Measurements from ENCODE around the gene PEX14.

Gene PEX14

DNA sequence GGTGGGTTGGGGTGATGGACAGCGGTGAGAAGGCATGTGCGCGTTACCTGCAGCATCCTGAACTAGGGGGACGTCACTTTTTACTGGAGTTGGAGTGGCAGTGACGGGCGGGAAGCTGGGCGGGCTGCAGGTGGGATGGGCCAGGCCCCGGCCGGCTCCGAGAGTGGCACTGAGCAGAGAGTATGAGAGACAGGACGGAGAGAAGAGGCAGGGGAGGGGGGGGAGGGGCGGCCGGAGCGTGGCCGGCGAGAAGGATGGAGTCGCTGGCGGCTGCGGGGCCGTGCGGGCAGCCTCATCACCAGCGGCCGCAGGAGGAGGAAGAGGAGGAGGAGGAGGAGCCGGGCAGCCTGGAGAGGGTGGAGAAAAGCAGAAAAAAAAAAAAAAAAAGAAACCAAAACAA, 167.2 kb downstream of the PEX14 start:
- in situ Hi-C loops (cut with HindIII; ENCODE audit: low sequenced_read_pairs), result no loop called here
- TF ChIP-seq, protein P1, sequence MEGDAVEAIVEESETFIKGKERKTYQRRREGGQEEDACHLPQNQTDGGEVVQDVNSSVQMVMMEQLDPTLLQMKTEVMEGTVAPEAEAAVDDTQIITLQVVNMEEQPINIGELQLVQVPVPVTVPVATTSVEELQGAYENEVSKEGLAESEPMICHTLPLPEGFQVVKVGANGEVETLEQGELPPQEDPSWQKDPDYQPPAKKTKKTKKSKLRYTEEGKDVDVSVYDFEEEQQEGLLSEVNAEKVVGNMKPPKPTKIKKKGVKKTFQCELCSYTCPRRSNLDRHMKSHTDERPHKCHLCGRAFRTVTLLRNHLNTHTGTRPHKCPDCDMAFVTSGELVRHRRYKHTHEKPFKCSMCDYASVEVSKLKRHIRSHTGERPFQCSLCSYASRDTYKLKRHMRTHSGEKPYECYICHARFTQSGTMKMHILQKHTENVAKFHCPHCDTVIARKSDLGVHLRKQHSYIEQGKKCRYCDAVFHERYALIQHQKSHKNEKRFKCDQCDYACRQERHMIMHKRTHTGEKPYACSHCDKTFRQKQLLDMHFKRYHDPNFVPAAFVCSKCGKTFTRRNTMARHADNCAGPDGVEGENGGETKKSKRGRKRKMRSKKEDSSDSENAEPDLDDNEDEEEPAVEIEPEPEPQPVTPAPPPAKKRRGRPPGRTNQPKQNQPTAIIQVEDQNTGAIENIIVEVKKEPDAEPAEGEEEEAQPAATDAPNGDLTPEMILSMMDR (IDR thresholded peaks at IDR 0.05; ENCODE audit: low read depth, low read length), result no peak
- no peak overlapping the region for H3K4me3 ChIP-seq (ENCODE audit: low read depth, low read length)
- no peak for DNase-seq (ENCODE audit: low read depth, low spot score)

DNA sequence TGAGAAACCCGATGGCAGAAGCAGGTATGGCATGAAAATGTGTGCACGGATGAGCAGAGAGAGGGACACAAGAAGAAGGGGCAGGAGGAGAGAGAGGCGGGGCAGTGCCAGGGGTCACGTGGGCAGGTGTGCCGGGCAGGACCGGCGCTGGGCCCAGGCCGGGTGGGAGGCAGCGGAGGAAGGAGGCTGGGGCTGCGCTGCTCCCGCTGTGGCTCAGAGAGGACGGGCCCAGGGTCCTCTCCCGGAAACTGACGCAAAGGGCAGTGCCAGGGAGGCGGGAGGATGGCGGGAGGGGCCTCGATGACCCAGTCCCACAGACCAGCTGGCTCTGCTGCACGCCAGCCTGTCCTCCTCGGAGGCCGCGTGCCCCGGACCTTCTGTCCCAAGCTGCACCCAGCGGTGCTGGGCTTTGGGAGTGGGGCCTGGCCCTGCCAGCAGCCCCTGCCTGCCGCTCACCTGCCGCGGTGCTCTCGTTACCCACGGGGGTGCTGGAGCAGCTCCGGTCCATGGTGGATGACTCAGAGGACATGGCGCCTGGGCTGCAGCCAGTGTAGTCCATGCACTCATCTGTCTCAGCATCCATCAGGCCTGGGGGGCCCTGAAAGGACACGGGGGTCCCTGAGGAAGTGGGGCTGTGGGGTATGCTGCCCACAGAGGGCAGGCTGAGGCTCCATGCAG, 167.8 kb downstream of the PEX14 start:
- in situ Hi-C loops (cut with HindIII; ENCODE audit: low sequenced_read_pairs), result no loop called here
- DNase-seq (ENCODE audit: low read depth, low spot score), result no peak
- TF ChIP-seq, protein P1 (IDR thresholded peaks at IDR 0.05; ENCODE audit: low read depth, low read length), result no peak
- no peak overlapping the region for H3K4me3 ChIP-seq (ENCODE audit: low read depth, low read length)

DNA sequence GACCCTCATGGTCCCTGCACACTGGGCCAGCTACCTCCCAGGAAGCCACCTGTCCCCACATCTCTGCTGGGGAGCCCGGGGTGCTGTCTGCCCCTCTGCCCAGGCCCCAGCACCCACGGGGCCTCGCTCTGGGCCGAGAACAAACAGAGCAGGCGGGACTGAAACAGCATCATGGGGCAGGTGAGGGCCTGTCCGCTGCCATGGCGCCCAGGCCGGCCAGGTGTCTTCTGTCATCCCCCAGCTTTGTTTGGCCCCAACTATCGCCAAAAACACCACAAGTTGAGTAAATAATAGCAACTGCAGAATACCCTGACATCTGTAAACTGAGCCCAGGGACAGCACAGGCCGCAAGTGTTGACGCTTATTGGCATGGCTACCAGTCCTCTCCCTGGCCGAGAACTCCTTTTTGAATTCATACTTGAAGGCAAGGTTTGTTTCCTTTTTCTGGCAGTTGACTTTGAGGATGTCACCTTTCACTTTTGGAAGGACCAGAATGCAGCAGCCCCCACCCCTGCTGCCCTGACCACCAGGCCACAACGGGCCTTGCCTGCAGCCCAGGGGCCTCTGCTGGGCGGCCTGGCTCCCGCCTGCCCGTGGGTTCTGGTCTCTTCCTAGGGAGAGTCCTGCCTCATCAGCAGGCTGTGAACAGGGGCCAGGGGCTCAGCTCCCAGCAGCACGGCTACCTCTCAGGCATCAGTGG, 169.0 kb downstream of the PEX14 start:
- no peak overlapping the region for H3K4me3 ChIP-seq (ENCODE audit: low read depth, low read length)
- in situ Hi-C loops (cut with HindIII; ENCODE audit: low sequenced_read_pairs), result no loop called here
- DNase-seq (ENCODE audit: low read depth, low spot score), result no peak
- TF ChIP-seq, protein P1 (IDR thresholded peaks at IDR 0.05; ENCODE audit: low read depth, low read length), result no peak

DNA sequence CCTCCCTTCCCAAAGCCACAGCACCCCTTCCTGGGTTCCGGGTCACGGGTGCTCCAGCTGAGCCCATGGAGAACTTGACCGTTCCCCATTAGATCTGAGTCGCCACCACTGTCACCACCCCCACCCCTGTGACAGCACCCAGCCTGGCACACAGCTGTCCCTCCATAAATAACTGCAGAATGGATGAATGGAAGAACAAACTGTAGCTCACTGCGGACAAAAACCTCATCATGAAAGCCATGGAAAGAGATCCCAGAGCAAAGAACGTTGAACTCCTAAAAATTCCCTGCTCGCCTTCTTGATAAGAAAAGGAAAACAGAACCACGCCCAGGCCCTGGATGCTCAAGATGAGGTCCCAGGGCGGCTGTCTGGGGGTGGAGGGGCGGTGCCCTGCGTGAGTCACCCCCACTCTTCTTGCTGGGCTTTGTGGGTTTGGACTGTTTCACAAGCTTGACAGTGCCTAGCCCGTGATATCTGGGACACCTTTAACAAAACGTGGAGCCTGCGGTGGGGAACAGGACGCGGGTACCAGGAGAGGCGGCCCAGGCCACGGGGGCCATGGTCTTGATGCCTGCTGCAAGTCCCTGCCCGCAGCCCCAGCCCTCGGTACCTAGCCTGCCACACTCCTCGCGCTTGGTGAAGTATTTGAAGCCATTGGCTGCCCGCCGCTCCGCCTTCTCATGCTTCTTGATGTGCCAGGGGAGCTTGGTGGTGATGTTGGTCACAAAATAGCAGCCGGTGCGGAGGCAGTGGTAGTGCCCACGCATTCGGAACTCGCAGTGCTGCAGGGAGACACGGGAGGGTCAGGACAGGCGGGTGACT, 169.8 kb downstream of the PEX14 start:
- TF ChIP-seq, protein P1 (IDR thresholded peaks at IDR 0.05; ENCODE audit: low read depth, low read length), result no peak
- no peak overlapping the region for H3K4me3 ChIP-seq (ENCODE audit: low read depth, low read length)
- in situ Hi-C loops (cut with HindIII; ENCODE audit: low sequenced_read_pairs), result no loop called here
- no peak for DNase-seq (ENCODE audit: low read depth, low spot score)

DNA sequence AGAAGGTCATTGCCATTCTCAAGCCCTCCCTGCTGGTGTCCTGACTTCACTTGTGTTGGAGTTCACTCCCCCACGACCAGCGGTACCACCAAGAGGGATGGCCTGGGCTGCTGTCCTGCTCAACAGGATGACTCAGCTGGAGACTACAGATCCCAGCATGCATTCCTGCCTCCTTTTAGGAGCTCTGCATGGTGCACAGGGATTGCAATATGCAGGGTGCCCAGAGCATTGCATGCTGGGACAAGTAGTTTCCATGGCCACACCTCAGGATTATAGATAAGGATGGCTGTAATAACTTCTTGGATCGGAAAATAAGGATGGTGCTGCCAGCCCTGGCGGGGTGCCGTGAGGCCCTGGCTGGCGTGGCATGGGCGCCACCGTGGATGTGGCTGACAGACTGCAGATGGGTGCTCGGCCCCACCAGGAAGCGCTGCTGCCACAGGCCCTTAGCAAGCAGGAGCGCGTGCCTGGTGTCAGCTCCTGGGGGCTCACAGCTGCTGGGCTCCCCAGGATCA, 171.7 kb downstream of the PEX14 start:
- in situ Hi-C loops (cut with HindIII; ENCODE audit: low sequenced_read_pairs), result no loop called here
- H3K4me3 ChIP-seq (ENCODE audit: low read depth, low read length), result no peak overlapping the region
- DNase-seq (ENCODE audit: low read depth, low spot score), result peak; percentile 49
- TF ChIP-seq, protein P1 (IDR thresholded peaks at IDR 0.05; ENCODE audit: low read depth, low read length), result no peak

DNA sequence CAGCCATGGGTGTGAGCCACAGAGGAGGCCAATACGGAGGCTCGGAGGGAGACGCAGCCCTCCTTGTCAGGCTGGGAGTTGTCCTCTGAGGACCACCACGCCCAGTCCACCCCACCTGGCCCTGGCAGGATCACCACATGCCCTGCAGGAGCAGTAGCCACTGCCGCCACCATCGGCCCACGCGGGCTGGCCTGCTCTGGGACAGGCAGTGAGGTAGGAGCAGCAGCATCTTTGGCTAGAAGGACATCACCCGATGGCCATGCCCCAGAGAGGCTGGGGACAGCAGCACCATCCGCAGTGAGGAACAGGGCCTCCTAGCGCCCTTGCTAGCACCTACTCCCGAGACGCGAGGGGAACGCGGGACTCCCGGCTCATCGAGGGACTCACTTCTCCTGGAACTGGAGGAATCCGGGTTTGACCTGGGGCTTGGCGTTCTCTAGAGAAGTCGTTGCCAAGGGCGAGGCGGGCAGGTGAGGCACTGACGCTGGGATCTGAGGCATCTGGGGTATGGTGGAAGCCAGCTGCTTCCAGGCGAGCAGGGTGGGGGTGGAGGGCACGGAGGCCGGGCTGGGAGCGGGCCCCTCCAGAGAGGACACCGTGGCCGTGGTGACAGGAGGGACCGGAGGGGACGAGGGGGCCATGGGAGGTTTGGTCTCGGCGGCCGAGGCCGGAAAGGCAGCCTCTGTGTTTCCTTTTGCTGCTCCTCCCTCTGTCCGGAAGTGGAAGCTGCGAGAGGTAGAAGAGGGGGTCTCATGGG, 172.8 kb downstream of the PEX14 start:
- DNase-seq (ENCODE audit: low read depth, low spot score), result no peak
- in situ Hi-C loops (cut with HindIII; ENCODE audit: low sequenced_read_pairs), result no loop called here
- no peak overlapping the region for H3K4me3 ChIP-seq (ENCODE audit: low read depth, low read length)
- TF ChIP-seq, protein P1 (IDR thresholded peaks at IDR 0.05; ENCODE audit: low read depth, low read length), result no peak

Data from astrocyte of the spinal cord (primary cell).